Skeletal muscle satellite cell (primary cell): ENCODE results near the gene RAMP1.

Experiments
- H3K27me3 ChIP-seq: 2 replicates; pipeline ENCODE4 v1.7.0; 2013; ENCODE audit warnings: low read length; ENCODE audit not compliant: control insufficient read depth, insufficient read depth
- H3K36me3 ChIP-seq: 2 replicates; pipeline ENCODE4 v1.7.0; 2013; ENCODE audit warnings: mild to moderate bottlenecking, control low read depth, low read length; ENCODE audit not compliant: insufficient read depth
- H3K4me1 ChIP-seq: 2 replicates; pipeline ENCODE4 v1.7.0; 2013; ENCODE audit warnings: low read length; ENCODE audit not compliant: control insufficient read depth, insufficient read depth
- H3K4me2 ChIP-seq: 2 replicates; pipeline ENCODE4 v1.7.0; 2013; ENCODE audit warnings: mild to moderate bottlenecking, low read length
- H3K4me3 ChIP-seq: 2 replicates; pipeline ENCODE4 v1.7.0; 2013; ENCODE audit warnings: low read length
- H3K9ac ChIP-seq: 2 replicates; pipeline ENCODE4 v1.7.0; 2013; ENCODE audit warnings: mild to moderate bottlenecking, low read depth, low read length, moderate library complexity
- H3K9me3 ChIP-seq: replicated peaks from 2 replicates; pipeline ENCODE4 v1.7.0; 2013; ENCODE audit warnings: mild to moderate bottlenecking, control low read depth, low read length

The RAMP1 gene

GRCh38 chr2:237901932-237902850 lies 42.8 kb downstream of the RAMP1 start:
- Histone ChIP-seq H3K36me3 (no peaks in the 10 kb centered on the region), H3K9ac (no peak overlapping the region), H3K9me3 (no peaks in the 10 kb centered on the region), H3K4me3 (no peak overlapping the region), H3K4me2 (no peak overlapping the region), H3K27me3 (no peaks in the 10 kb centered on the region), H3K4me1 (peaks cover 40% of the 10 kb centered on the region)

GRCh38 chr2:237904831-237905599 lies 45.6 kb downstream of the RAMP1 start:
- peak overlapping the region; percentile 85 for H3K9ac ChIP-seq
- H3K27me3 ChIP-seq = no peaks in the 10 kb centered on the region
- H3K4me3 ChIP-seq = peak overlapping the region; percentile 11
- peaks cover 29% of the 10 kb centered on the region for H3K4me1 ChIP-seq
- H3K9me3 ChIP-seq = no peaks in the 10 kb centered on the region
- peak overlapping the region; percentile 59 for H3K4me2 ChIP-seq
- no peaks in the 10 kb centered on the region for H3K36me3 ChIP-seq

DNA sequence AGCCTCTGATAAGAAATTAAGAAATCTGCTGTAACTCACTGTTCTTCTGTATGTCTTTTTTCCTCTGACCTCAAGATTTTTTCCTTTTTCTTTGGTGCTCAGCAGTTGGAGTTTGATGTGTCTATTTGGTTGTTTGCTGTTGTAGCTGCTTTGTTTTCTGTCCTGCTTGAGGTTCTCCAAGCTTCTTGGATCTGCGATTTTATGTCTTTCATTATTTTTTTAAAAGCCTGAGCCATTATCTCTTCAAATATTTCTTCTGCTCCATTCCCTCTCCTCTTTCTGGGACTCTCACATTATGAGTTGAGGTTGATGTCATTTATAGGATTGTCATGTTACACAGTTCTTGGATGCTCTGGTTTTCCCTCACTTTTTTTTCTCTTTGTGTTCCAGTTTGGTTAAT lies 47.7 kb downstream of the RAMP1 start:
- H3K36me3 ChIP-seq = no peaks in the 10 kb centered on the region
- peaks cover 26% of the 10 kb centered on the region for H3K4me1 ChIP-seq
- no peaks in the 10 kb centered on the region for H3K27me3 ChIP-seq
- H3K9me3 ChIP-seq = no peaks in the 10 kb centered on the region
- H3K4me2 ChIP-seq = no peak overlapping the region
- no peak overlapping the region for H3K9ac ChIP-seq
- no peak overlapping the region for H3K4me3 ChIP-seq

GRCh38 chr2:237909075-237909695 lies 49.8 kb downstream of the RAMP1 start:
- peaks cover 19% of the 10 kb centered on the region for H3K4me1 ChIP-seq
- H3K4me2 ChIP-seq = no peak overlapping the region
- no peaks in the 10 kb centered on the region for H3K36me3 ChIP-seq
- H3K9me3 ChIP-seq = no peaks in the 10 kb centered on the region
- H3K4me3 ChIP-seq = no peak overlapping the region
- no peaks in the 10 kb centered on the region for H3K27me3 ChIP-seq
- H3K9ac ChIP-seq = no peak overlapping the region

- Histone ChIP-seq H3K4me3 (no peak overlapping the region), H3K4me2 (no peak overlapping the region), H3K9ac (no peak overlapping the region), H3K36me3 (no peaks in the 10 kb centered on the region), H3K9me3 (no peaks in the 10 kb centered on the region), H3K27me3 (no peaks in the 10 kb centered on the region), H3K4me1 (peaks cover 11% of the 10 kb centered on the region)
These were observed 50.5 kb downstream of the RAMP1 start for GRCh38 chr2:237909801-237910475.

DNA sequence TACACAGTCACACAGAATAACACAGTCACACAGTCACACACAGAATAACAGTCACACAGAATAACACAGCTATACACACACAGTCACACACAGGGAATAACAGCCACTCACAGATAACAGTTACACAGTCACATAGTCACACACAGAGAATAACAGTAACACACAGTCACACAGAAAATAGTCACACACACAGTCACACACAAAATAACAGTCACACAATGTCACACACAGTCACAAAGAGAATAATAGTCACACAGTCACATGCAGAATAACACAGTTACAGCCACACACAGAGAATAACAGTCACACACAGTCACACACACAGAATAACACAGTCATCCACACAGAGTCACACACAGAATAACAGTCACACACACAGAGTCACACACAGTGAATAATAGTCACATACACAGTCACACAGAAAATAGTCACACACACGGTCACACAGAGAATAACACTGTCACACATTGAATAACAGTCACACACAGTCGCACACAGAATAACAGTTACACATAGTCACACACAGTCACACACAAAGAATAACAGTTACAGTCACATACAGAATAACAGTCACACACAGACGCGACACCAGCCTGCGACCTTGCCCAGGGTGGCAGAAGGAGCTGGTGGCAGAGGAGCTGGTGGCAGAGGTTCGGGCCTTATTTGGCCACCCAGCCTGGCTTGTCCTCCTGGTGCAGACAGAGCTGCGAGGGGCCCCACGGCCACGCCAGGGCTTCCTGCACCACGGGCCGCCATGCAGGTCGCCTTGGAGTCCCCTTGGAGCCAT lies 51.3 kb downstream of the RAMP1 start:
- no peaks in the 10 kb centered on the region for H3K9me3 ChIP-seq
- H3K9ac ChIP-seq = no peak overlapping the region
- H3K4me1 ChIP-seq = peaks cover 4% of the 10 kb centered on the region
- H3K4me3 ChIP-seq = no peak overlapping the region
- H3K27me3 ChIP-seq = no peaks in the 10 kb centered on the region
- no peaks in the 10 kb centered on the region for H3K36me3 ChIP-seq
- H3K4me2 ChIP-seq = no peak overlapping the region

GRCh38 chr2:237911363-237912017 lies 52.1 kb downstream of the RAMP1 start:
- H3K4me2 ChIP-seq = no peak overlapping the region
- H3K4me3 ChIP-seq = no peak overlapping the region
- H3K4me1 ChIP-seq = no peaks in the 10 kb centered on the region
- H3K36me3 ChIP-seq = no peaks in the 10 kb centered on the region
- H3K9me3 ChIP-seq = no peaks in the 10 kb centered on the region
- no peaks in the 10 kb centered on the region for H3K27me3 ChIP-seq
- H3K9ac ChIP-seq = no peak overlapping the region

DNA sequence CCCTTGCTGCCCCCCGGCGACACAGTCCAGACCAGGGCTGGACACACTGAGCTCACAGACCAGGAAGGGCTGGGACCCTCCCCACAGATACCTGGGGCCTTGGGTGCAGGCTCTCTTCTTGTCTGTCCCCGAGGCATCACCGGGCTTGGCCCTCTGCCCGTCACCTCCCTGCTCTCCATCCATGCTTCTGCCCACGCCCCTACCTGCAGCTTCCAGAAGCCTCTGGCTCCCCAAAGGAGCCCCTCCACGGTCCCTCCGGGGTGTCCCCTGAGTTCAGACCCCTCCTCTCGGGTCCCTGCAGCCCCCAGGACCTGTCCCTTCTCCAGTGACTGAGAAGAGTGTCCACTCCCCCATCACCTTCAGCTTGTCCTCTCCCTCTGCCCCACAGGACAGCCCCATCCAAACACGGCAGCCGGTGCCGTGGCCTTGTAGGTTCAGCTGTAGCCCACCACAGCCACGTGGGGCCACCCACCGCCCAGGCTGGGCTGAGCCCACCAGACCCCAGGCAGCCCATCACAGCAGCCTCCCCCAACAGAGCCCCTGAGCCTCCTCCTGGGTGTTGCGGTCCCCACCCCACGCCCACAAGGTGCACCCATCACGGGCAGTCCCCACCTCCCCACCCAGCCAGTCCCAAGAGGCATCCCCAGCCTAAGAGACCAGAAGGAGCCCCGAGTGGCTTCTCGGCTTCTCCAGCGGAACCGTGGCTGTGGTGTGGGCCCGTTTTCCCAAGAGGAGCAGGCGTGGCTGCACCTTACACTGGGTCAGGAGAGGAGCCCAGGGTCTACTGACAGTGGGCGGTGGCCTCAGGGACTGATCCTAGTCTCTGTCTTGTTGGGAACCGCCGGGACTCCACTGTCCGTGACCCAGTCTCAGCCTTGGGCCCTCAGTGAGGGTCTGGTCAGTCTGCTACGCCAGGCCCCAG lies 53.1 kb downstream of the RAMP1 start:
- Histone ChIP-seq H3K4me1 (no peaks in the 10 kb centered on the region), H3K4me3 (no peak overlapping the region), H3K27me3 (no peaks in the 10 kb centered on the region), H3K4me2 (no peak overlapping the region), H3K9ac (no peak overlapping the region), H3K36me3 (no peaks in the 10 kb centered on the region), H3K9me3 (no peaks in the 10 kb centered on the region)

GRCh38 chr2:237913193-237913917 lies 53.9 kb downstream of the RAMP1 start:
- no peaks in the 10 kb centered on the region for H3K27me3 ChIP-seq
- H3K9ac ChIP-seq = no peak overlapping the region
- no peaks in the 10 kb centered on the region for H3K9me3 ChIP-seq
- H3K36me3 ChIP-seq = no peaks in the 10 kb centered on the region
- H3K4me1 ChIP-seq = no peaks in the 10 kb centered on the region
- H3K4me2 ChIP-seq = no peak overlapping the region
- no peak overlapping the region for H3K4me3 ChIP-seq
